HG03103 (cell line): Measurements from ENCODE around the gene ALDH2.
"Not testable (repeated sequence)": the region's sequence is repeated elsewhere in the genome, so short reads cannot be mapped to it uniquely, and the experiment has no call there.

Experiments
- ATAC-seq: cut with Tn5 transposase; IDR thresholded peaks from one replicate; pipeline ENCODE4 v1.9.1; 2021; ENCODE audit warnings: low read depth; ENCODE audit not compliant: unreplicated experiment

ALDH2 gene

GRCh38 chr12:111784953-111785352 lies 18.2 kb downstream of the ALDH2 start:
- ATAC-seq, result no peak

- no peak for ATAC-seq
Measured at GRCh38 chr12:111785651-111786050, 18.9 kb downstream of the ALDH2 start.

- ATAC-seq, result no peak
Measured at GRCh38 chr12:111788178-111788654, 21.5 kb downstream of the ALDH2 start.

- ATAC-seq, result no peak
Measured at GRCh38 chr12:111789779-111790178, 23.0 kb downstream of the ALDH2 start.

GRCh38 chr12:111791507-111791906 lies 24.8 kb downstream of the ALDH2 start:
- ATAC-seq, result no peak

GRCh38 chr12:111792155-111792855 lies 25.6 kb downstream of the ALDH2 start:
- no peak for ATAC-seq

- ATAC-seq, result no peak
Measured at GRCh38 chr12:111792856-111793235, 26.1 kb downstream of the ALDH2 start.

GRCh38 chr12:111798182-111798581 lies 31.4 kb downstream of the ALDH2 start:
- ATAC-seq, result no peak

GRCh38 chr12:111799758-111800157 lies 33.0 kb downstream of the ALDH2 start:
- ATAC-seq, result no peak

GRCh38 chr12:111803038-111803626 lies 36.4 kb downstream of the ALDH2 start:
- ATAC-seq, result no peak

- no peak for ATAC-seq
Measured at GRCh38 chr12:111803851-111804250, 37.1 kb downstream of the ALDH2 start.

GRCh38 chr12:111806304-111806703 lies 39.6 kb downstream of the ALDH2 start:
- no peak for ATAC-seq

- ATAC-seq, result no peak
Measured at GRCh38 chr12:111807232-111807631, 40.5 kb downstream of the ALDH2 start.

GRCh38 chr12:111812881-111813741 lies 46.4 kb downstream of the ALDH2 start:
- ATAC-seq, result no peak

- no peak for ATAC-seq
Measured at GRCh38 chr12:111816065-111816615, 49.4 kb downstream of the ALDH2 start.

GRCh38 chr12:111816898-111817297 lies 50.2 kb downstream of the ALDH2 start:
- ATAC-seq, result not testable (repeated sequence)

- no peak for ATAC-seq
Measured at GRCh38 chr12:111818340-111818739, 51.6 kb downstream of the ALDH2 start.

- ATAC-seq, result no peak
Measured at GRCh38 chr12:111819191-111820158, 52.7 kb downstream of the ALDH2 start.

- ATAC-seq, result not testable (repeated sequence)
Measured at GRCh38 chr12:111820828-111821227, 54.1 kb downstream of the ALDH2 start.

- ATAC-seq, result no peak
Measured at GRCh38 chr12:111822886-111823285, 56.2 kb downstream of the ALDH2 start.
